Esophagus muscularis mucosa (tissue), 4 donors: ENCODE results near the gene TMCC3. TPM values are rescaled to one million over a fixed set of nuclear protein-coding genes. Genes with fewer than 3 reads are reported as not detected.

Experiments
- DNase-seq: peaks from one replicate; pipeline ENCODE4 v3.0.0-alpha.2; 2017; ENCODE audit errors: extremely low spot score
- H3K27ac ChIP-seq, 4 donors: fragments of 200-600 bp; sonication (generic); replicated peaks in 1 of 4; 1 replicate in 3 of 4; 2 replicates in 1 of 4; pipeline ENCODE4 v1.5.1; 2016 to 2019; ENCODE audit warnings: mild to moderate bottlenecking in 1 of 4
- H3K27me3 ChIP-seq, 4 donors: fragments of 200-600 bp; sonication (generic); one replicate each; pipeline versions ENCODE4 v1.5.1 to v1.6.0; 2016 to 2019
- H3K36me3 ChIP-seq, 4 donors: fragments of 200-600 bp; sonication (generic); one replicate each; pipeline ENCODE4 v1.5.1; 2016 to 2019
- H3K4me1 ChIP-seq, 4 donors: fragments of 200-600 bp; sonication (generic); one replicate each; pipeline ENCODE4 v1.5.1; 2016 to 2019
- H3K4me3 ChIP-seq, 4 donors: fragments of 200-600 bp; sonication (generic); 1 replicate in 2 of 4; 2 replicates in 2 of 4; pipeline ENCODE4 v1.5.1; 2016 to 2019; ENCODE audit warnings: mild to moderate bottlenecking in 4 of 4, moderate library complexity in 1 of 4
- H3K9me3 ChIP-seq, 4 donors: fragments of 200-600 bp; sonication (generic); 1 replicate in 3 of 4; 2 replicates in 1 of 4; pipeline ENCODE4 v1.5.1; 2016 to 2019
- CTCF ChIP-seq, 3 experiments: fragments of 200-600 bp in 2 of 3; fragments of 450-650 bp in 1 of 3; sonication (generic) in 2 of 3; IDR thresholded peaks; one replicate each; pipeline ENCODE4 v1.5.1; 2017 to 2019; ENCODE audit warnings: antibody characterized with exemption in 3 of 3, mild to moderate bottlenecking in 2 of 3, moderate library complexity in 1 of 3
- EP300 ChIP-seq: sonication (generic); formaldehyde crosslinking; IDR thresholded peaks from one replicate; pipeline ENCODE4 v1.6.1; 2017; ENCODE audit warnings: antibody characterized with exemption
- POLR2A ChIP-seq: fragments of 450-650 bp; IDR thresholded peaks from one replicate; pipeline ENCODE4 v1.6.1; 2017; ENCODE audit warnings: antibody characterized with exemption, moderate library complexity, mild to moderate bottlenecking, low read depth
- POLR2AphosphoS5 ChIP-seq, 2 donors: sonication (generic); formaldehyde crosslinking; IDR thresholded peaks; one replicate each; pipeline ENCODE4 v1.6.1; 2017; ENCODE audit warnings: antibody characterized with exemption in 2 of 2
- WGBS: methylation state at CpG from one replicate; pipeline ENCODE4 v1.1.5; 2018; 5-methylcytosine and 5-hydroxymethylcytosine counted together
- intact Hi-C: fragments of 100-400 bp; cut with DNase I; formaldehyde crosslinking; loops from one replicate; pipeline ENCODE4 v1.15.1; 2023
- total RNA-seq, 4 donors: library from RNA; depleted of rRNA; stranded (reverse); fragments of >200 nt; gene quantifications; one replicate each; pipeline versions ENCODE4 v1.1.0 to v1.2.1, GENCODE V29; 2016

TMCC3 gene
- total RNA-seq, 4 donors from 2014 or later: 17.0 to 30.5 (median 19.5) TPM

GRCh38 chr12:94536040-94536965 is 114.1 kb downstream of the TMCC3 start:
- DNase-seq: no peak
- Histone ChIP-seq H3K4me3 (no peak overlapping the region), H3K36me3 (no peaks in the 10 kb centered on the region), H3K9me3 (no peaks in the 10 kb centered on the region), H3K27ac (no peak overlapping the region), H3K27me3 (no peaks in the 10 kb centered on the region), H3K4me1 (peaks cover 0 to 11% (median 5%) of the 10 kb centered on the region in 4 donors)
- WGBS: 94% methylated on average over 11 of the region's 11 CpGs
- TF ChIP-seq EP300 (no peak), CTCF (IDR thresholded peaks at IDR 0.05) (no peak), POLR2A (no peak), POLR2AphosphoS5 (IDR thresholded peaks at IDR 0.05) (no peak)
- intact Hi-C loops: no loop called here

- no peaks in the 10 kb centered on the region for H3K9me3 ChIP-seq
- no peak overlapping the region for H3K27ac ChIP-seq
- WGBS: no CpG with 5 or more reads among the region's 7 CpGs
- DNase-seq: no peak
- TF ChIP-seq POLR2A (no peak), POLR2AphosphoS5 (IDR thresholded peaks at IDR 0.05) (no peak), EP300 (no peak), CTCF (IDR thresholded peaks at IDR 0.05) (no peak)
- H3K36me3 ChIP-seq: no peaks in the 10 kb centered on the region
- H3K27me3 ChIP-seq: no peaks in the 10 kb centered on the region
- H3K4me1 ChIP-seq: peaks cover 0 to 11% (median 5%) of the 10 kb centered on the region in 4 donors
- intact Hi-C loops: no loop called here
- no peak overlapping the region for H3K4me3 ChIP-seq
Observed at GRCh38 chr12:94535510-94535921, 114.8 kb downstream of the TMCC3 start.

- intact Hi-C loops: loop anchor here (5.0 kb wide), 1 partner anchor 208 kb away; no protein-coding TSS in a partner anchor
- no peaks in the 10 kb centered on the region for H3K9me3 ChIP-seq
Observed at GRCh38 chr12:94534774-94535509, 115.4 kb downstream of the TMCC3 start.

GRCh38 chr12:94534278-94534677 is 116.1 kb downstream of the TMCC3 start:
- intact Hi-C loops: loop anchor here (5.0 kb wide), 1 partner anchor 207 kb away; no protein-coding TSS in a partner anchor
- 93% methylated on average over 6 of the region's 6 CpGs for WGBS
- peaks cover 0 to 11% (median 5%) of the 10 kb centered on the region in 4 donors for H3K4me1 ChIP-seq
- TF ChIP-seq POLR2AphosphoS5 (IDR thresholded peaks at IDR 0.05) (no peak), POLR2A (no peak), EP300 (no peak), CTCF (IDR thresholded peaks at IDR 0.05) (no peak)
- no peak overlapping the region for H3K4me3 ChIP-seq
- DNase-seq: no peak
- no peaks in the 10 kb centered on the region for H3K9me3 ChIP-seq
- no peaks in the 10 kb centered on the region for H3K27me3 ChIP-seq
- no peak overlapping the region for H3K27ac ChIP-seq
- no peaks in the 10 kb centered on the region for H3K36me3 ChIP-seq

More at GRCh38 chr12:94534774-94535509, 115.4 kb downstream of the TMCC3 start:
- DNase-seq: no peak
- Histone ChIP-seq H3K27ac (no peak overlapping the region), H3K4me1 (peaks cover 0 to 11% (median 5%) of the 10 kb centered on the region in 4 donors), H3K36me3 (no peaks in the 10 kb centered on the region), H3K27me3 (no peaks in the 10 kb centered on the region), H3K4me3 (no peak overlapping the region)
- TF ChIP-seq CTCF (IDR thresholded peaks at IDR 0.05) (no peak), EP300 (no peak), POLR2AphosphoS5 (IDR thresholded peaks at IDR 0.05) (no peak), POLR2A (no peak)
- WGBS: 86% methylated on average over 14 of the region's 14 CpGs
